HG02884 (cell line): ENCODE data around the gene SH3RF3.

Source experiments
- ATAC-seq: cut with Tn5 transposase; IDR thresholded peaks from one replicate; pipeline ENCODE4 v1.9.1; 2021; ENCODE audit warnings: mild to moderate bottlenecking, moderate library complexity; ENCODE audit not compliant: unreplicated experiment

Gene SH3RF3

DNA sequence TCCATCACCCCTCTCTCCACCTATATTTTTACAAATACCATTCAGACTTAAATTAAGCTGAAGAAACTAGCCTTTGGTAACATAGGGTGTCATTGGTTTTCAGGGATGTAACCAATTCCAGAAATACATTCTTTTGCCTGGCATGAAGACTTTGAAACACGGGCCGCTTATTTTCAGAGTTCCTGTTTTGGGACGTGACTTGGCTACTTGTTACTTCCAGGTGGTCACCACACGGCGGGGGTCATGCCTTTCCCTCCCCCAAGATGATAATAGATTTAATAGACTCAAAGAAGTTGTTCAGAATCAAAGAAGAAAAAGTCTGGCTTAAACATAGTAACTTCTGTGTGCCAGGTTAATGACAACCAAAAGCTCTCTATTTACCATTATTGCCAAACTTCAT is 374.2 kb downstream of the SH3RF3 start:
- no peak for ATAC-seq

DNA sequence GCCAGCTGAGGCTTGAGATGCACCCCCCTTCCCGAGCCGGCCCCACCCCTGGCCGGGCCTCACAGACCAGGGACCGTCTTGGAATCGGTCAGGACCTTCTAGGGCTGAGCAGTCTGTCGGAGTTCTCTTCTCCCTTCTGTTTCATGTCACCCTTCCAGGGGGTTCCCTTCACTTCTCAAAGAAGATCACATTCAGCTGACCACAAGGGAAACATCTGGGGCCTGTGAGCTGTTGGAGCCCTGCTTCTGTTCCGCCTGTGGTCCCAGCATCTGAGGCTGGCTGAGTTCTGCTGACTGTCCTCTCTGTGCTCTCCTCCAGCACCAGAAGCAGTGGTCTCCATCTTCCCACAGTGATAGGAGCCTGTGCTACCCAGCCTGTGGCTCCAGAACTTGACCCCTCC is 378.2 kb downstream of the SH3RF3 start:
- ATAC-seq: no peak

DNA sequence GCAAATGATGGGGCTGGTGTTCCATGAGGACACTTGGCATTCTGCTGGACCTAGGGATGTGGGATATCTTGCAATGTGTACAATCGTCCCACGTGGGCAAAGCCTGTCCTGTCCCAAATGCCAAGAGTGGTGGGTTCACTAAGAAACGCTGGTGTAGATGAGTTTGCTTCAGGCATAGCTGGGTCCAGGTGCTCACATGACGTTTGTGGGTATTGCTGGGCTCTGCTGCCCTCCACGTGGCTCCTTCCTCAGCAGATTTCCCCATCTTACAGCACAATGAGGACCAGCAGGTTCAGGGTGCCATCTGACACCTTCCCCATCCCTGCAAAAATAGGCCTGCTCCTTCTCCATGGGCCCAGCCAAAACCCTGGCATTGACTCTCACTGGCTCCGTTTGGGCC is 378.8 kb downstream of the SH3RF3 start:
- no peak for ATAC-seq

GRCh38 chr2:109508556-109508955 is 379.6 kb downstream of the SH3RF3 start:
- no peak for ATAC-seq

DNA sequence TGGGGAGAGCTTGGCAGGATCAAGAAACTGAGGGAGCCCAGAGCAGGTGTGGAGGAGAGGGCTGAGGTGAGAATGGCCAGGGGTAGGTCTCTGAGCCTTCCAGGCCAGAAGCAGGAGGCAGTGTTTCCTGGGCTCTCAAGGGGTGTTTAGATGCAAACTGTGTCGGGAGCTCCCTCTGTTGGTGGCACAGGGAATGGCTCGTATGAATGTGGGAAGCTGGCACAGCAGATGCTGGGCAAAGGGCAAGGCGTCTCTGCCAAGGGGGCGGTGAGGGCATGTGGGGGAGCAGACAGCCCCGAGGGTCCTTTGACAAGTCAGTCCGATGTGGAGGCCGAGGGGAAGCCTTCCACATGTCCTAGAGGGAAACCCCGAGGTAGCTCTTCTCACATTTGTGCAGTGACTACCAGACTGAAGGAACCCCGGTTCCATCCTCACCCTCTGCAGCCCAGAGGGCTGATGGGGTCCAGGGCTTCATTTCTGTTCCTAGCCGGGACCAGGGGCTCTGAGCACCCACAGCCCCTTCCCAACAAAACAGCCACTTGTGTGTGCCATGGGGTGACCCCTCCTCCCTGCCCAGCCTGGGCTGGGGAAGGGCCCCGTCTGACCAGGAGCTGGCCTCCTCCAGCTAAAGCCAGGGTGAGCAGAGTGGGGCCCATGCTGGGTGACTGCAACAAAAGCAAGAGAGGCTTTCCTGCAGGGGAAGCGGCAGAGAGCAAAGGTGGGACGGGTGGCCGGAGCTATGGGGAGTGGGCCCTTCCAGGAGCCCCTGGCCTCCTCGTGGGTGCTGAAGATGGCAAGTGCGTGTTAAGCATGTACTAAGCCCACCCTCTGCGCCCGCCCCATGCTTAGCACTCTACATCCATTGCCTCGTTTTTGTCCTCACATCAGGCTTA is 381.4 kb downstream of the SH3RF3 start:
- ATAC-seq: no peak

- no peak for ATAC-seq
These were observed 382.2 kb downstream of the SH3RF3 start for GRCh38 chr2:109511168-109511567.

GRCh38 chr2:109512076-109512475 is 383.1 kb downstream of the SH3RF3 start:
- ATAC-seq: no peak

DNA sequence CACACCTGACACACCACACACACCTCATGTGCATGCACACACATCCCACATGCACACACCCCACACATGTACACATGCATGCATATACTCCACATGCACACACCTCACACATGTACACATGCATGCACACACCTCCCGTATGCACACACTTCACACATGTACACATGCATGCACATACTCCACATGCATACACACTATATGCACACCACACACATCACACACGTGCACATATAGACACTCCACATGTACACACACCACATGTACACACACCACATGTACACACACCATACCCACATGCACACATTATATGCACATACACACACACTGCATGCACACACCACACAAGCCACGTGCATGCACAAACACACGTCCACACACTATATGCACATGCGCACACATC is 384.2 kb downstream of the SH3RF3 start:
- ATAC-seq: no peak

- ATAC-seq: peak; percentile 67
These were observed 385.0 kb downstream of the SH3RF3 start for GRCh38 chr2:109513749-109514588.

DNA sequence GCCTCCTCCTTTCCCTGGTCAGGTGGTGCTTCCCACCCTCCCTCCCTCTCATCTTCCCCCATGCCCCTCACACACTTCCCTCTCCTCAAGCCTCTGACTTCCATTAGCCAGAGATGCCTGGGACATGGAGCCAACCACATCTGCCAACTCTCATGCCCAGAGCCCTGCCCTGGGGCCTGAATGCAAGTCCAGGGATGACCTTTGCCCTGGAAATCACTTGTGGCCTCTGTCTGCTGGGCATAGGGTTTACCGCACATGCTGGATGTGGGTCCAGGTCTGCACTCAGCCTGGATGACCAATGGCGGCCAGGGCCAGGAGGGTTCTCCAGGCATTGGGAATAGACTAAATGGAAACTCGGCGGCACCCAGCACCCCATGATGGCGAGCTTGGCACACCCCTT is 385.9 kb downstream of the SH3RF3 start:
- ATAC-seq: no peak

GRCh38 chr2:109516445-109517117 is 387.6 kb downstream of the SH3RF3 start:
- no peak for ATAC-seq

DNA sequence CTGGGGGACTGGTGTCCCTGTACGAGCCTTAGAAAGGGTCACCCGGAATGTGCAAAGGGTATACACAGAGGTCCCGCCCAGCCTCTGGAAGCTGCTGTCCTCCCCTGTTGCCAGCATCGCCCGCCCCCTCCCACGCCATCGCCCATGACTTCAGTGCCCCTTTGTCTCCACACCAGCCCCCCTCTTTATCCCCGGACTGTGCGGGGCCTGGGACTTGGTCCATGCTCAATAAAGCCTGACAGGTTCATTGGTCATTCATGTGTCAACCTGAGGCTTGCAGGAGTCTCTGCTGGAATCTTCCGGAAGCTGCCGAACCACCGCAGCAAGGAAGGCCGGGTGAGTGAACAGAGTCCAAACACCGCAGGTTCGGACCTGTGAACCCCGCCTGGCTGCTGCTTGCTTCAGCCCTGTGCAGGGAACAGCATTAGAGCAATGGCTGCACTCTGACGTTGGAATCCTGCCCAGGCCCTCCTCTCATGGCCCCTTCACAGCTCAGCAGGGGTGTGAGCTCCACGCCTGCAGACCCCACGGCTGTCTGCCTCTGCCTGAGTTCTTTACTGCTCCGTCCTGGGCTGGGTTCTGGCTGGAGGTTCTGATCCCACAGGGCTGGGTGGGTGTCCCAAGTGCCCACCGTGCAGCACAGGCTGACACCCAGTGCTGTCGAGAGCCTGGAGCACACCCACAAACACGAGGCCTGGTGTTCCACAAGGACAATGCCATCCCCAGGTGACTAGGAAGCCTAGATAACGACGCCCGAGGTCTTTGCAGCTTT is 388.3 kb downstream of the SH3RF3 start:
- ATAC-seq: no peak

GRCh38 chr2:109519513-109519912 is 390.5 kb downstream of the SH3RF3 start:
- ATAC-seq: no peak

GRCh38 chr2:109521233-109522062 is 392.4 kb downstream of the SH3RF3 start:
- ATAC-seq: no peak

- ATAC-seq: no peak
These were observed 393.0 kb downstream of the SH3RF3 start for GRCh38 chr2:109522063-109522374.

GRCh38 chr2:109523121-109523520 is 394.1 kb downstream of the SH3RF3 start:
- no peak for ATAC-seq

DNA sequence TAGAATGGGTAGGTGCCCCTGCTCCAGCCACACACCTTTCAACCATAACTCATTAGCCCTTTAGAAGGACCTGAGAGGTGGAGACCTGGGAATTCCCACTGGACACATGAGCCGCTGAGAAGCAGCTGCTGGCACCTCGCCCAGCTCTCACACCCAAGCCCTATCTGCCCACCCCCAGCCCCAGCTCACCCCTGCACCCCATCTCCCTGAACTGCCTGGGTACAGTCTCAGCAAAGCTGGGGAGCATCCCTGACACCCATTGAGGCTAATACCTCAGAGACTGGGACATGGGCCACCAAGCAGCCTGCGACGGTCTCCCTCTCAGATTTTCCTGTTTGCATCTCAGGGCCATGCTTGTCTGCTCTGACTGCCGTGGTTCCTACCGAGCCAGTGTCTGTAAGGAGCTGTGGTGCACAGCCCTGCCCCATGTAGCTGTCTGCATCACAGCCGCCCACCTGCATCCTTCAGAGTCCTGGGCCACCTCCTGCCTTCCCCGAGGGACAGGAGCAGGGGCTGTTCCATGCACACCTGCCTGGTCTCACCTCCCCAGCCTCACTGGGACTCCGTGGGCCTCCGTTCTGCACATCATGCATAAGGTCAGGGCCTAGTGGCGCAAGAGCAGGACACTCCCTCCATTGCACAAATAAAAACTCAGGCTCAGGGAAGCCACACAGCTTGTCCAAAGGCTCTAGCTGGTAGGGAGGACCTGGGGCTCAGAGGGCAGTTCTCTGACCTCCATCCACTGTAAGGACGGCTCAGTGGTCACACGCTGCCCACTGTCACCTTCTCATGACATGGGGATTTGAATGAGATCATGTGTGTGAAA is 394.7 kb downstream of the SH3RF3 start:
- no peak for ATAC-seq

GRCh38 chr2:109525836-109526235 is 396.8 kb downstream of the SH3RF3 start:
- no peak for ATAC-seq

GRCh38 chr2:109526442-109526970 is 397.5 kb downstream of the SH3RF3 start:
- ATAC-seq: no peak
